Putamen (tissue), 1 donor: ENCODE results near the gene ARID1B.
A peak's percentile ranks its signal among the peaks of the same experiment; 100 is the strongest.

Source experiments
- DNase-seq: peaks from one replicate; pipeline ENCODE4 v3.0.0-alpha.2; 2016; ENCODE audit warnings: low spot score

The ARID1B gene

GRCh38 chr6:156826290-156826955 is 49.2 kb downstream of the ARID1B start:
- DNase-seq: no peak

GRCh38 chr6:156827382-156827781 is 50.2 kb downstream of the ARID1B start:
- no peak for DNase-seq

- no peak for DNase-seq
Observed at GRCh38 chr6:156828280-156828703, 51.1 kb downstream of the ARID1B start.

- DNase-seq: no peak
Observed at GRCh38 chr6:156830126-156830525, 52.9 kb downstream of the ARID1B start.

GRCh38 chr6:156832231-156832647 is 55.1 kb downstream of the ARID1B start:
- DNase-seq: peak; percentile 36

- DNase-seq: no peak
Observed at GRCh38 chr6:156832669-156833068, 55.5 kb downstream of the ARID1B start.

GRCh38 chr6:156833755-156834154 is 56.6 kb downstream of the ARID1B start:
- no peak for DNase-seq

GRCh38 chr6:156839129-156839528 is 62.0 kb downstream of the ARID1B start:
- no peak for DNase-seq

- DNase-seq: no peak
Observed at GRCh38 chr6:156839591-156840001, 62.4 kb downstream of the ARID1B start.

GRCh38 chr6:156840136-156840535 is 63.0 kb downstream of the ARID1B start:
- DNase-seq: no peak

GRCh38 chr6:156840606-156841005 is 63.4 kb downstream of the ARID1B start:
- DNase-seq: no peak

GRCh38 chr6:156841508-156841907 is 64.3 kb downstream of the ARID1B start:
- DNase-seq: no peak

- DNase-seq: no peak
Observed at GRCh38 chr6:156842598-156843250, 65.5 kb downstream of the ARID1B start.

GRCh38 chr6:156844089-156844488 is 66.9 kb downstream of the ARID1B start:
- no peak for DNase-seq

- no peak for DNase-seq
Observed at GRCh38 chr6:156845454-156846155, 68.4 kb downstream of the ARID1B start.

GRCh38 chr6:156846845-156847599 is 69.8 kb downstream of the ARID1B start:
- no peak for DNase-seq

- no peak for DNase-seq
Observed at GRCh38 chr6:156848123-156848522, 70.9 kb downstream of the ARID1B start.

- no peak for DNase-seq
Observed at GRCh38 chr6:156848533-156848932, 71.4 kb downstream of the ARID1B start.

- no peak for DNase-seq
Observed at GRCh38 chr6:156849806-156850205, 72.6 kb downstream of the ARID1B start.

- no peak for DNase-seq
Observed at GRCh38 chr6:156850353-156850752, 73.2 kb downstream of the ARID1B start.

GRCh38 chr6:156851454-156851921 is 74.3 kb downstream of the ARID1B start:
- DNase-seq: no peak

GRCh38 chr6:156852147-156852857 is 75.1 kb downstream of the ARID1B start:
- no peak for DNase-seq
